Spleen (tissue), 11 donors: ENCODE data around the gene PRR33. TPM values are rescaled to one million over a fixed set of nuclear protein-coding genes. Genes with fewer than 3 reads are reported as not detected.

Experiments
- DNase-seq: peaks from one replicate; pipeline ENCODE4 v3.0.0-alpha.2; 2020
- H3K27ac ChIP-seq, 8 donors: fragments of 200-600 bp; sonication (generic) in 7 of 8; 1 replicate in 4 of 8; 2 replicates in 4 of 8; pipeline versions ENCODE4 v1.5.0 to v1.8.0; 2016 to 2021; ENCODE audit warnings: inconsistent platforms in 4 of 8, mild to moderate bottlenecking in 4 of 8, moderate library complexity in 1 of 8
- H3K27me3 ChIP-seq, 7 donors: fragments of 200-600 bp; sonication (generic) in 6 of 7; replicated peaks in 1 of 7; 1 replicate in 4 of 7; 2 replicates in 3 of 7; pipeline versions ENCODE4 v1.5.0 to v1.8.0; 2016 to 2021; ENCODE audit warnings: inconsistent platforms in 3 of 7, mild to moderate bottlenecking in 1 of 7
- H3K36me3 ChIP-seq, 6 donors: fragments of 200-600 bp; sonication (generic) in 5 of 6; 1 replicate in 4 of 6; 2 replicates in 2 of 6; pipeline versions ENCODE4 v1.5.0 to v1.8.0; 2016 to 2021; ENCODE audit warnings: inconsistent platforms in 2 of 6
- H3K4me1 ChIP-seq, 6 donors: fragments of 200-600 bp; sonication (generic) in 5 of 6; 1 replicate in 3 of 6; 2 replicates in 3 of 6; pipeline versions ENCODE4 v1.5.0 to v1.8.0; 2016 to 2021; ENCODE audit warnings: inconsistent platforms in 3 of 6
- H3K4me3 ChIP-seq, 8 donors: fragments of 200-600 bp; sonication (generic) in 7 of 8; 1 replicate in 4 of 8; 2 replicates in 4 of 8; pipeline versions ENCODE4 v1.5.0 to v1.8.0; 2016 to 2021; ENCODE audit warnings: inconsistent platforms in 4 of 8, mild to moderate bottlenecking in 4 of 8, moderate library complexity in 2 of 8
- H3K9me3 ChIP-seq, 8 donors: fragments of 200-600 bp; sonication (generic) in 7 of 8; 1 replicate in 4 of 8; 2 replicates in 4 of 8; pipeline versions ENCODE4 v1.5.0 to v1.8.0; 2016 to 2021; ENCODE audit warnings: inconsistent platforms in 4 of 8
- POLR2A ChIP-seq, 3 donors: fragments of 450-650 bp; IDR thresholded peaks; one replicate each; pipeline ENCODE4 v1.5.1; 2017; ENCODE audit warnings: antibody characterized with exemption in 3 of 3, mild to moderate bottlenecking in 1 of 3
- POLR2AphosphoS5 ChIP-seq, 3 donors: sonication (generic); formaldehyde crosslinking; IDR thresholded peaks; one replicate each; pipeline ENCODE4 v1.5.1; 2017; ENCODE audit warnings: antibody characterized with exemption in 3 of 3
- WGBS, 5 donors: extraction: QIAGEN DNeasy Blood & Tissue Kit in 3 of 5; methylation state at CpG; one replicate each; pipeline versions ENCODE4 v1.1.5 to v1.1.7; 2013 to 2018; 5-methylcytosine and 5-hydroxymethylcytosine counted together
- intact Hi-C: fragments of 100-400 bp; cut with DNase I; formaldehyde crosslinking; loops from one replicate; pipeline ENCODE4 v1.15.0; 2023; ENCODE audit warnings: low total_unique reads
- polyA plus RNA-seq, 3 donors: library from polyadenylated mRNA; stranded (reverse); fragments of 200-250 nt; gene quantifications; one replicate each; pipeline ENCODE4 v1.2.1, GENCODE V29; 2013
- total RNA-seq, 7 donors: library from RNA; depleted of rRNA in 3 of 7; stranded (reverse); fragments of >200 nt in 3 of 7; fragmentation: NEBNext Ultra II Directional in 4 of 7; extraction: Animal tissue kit (Norgen Biotek cat#: 25700) in 4 of 7; gene quantifications; one replicate each; pipeline versions ENCODE4 v1.1.0 to v1.2.1, GENCODE V29; 2016 to 2021
- TF ChIP-seq, protein P1 (sequence below), 11 experiments: fragments of 200-600 bp in 7 of 11; fragments of 450-650 bp in 4 of 11; sonication (generic) in 4 of 11; IDR thresholded peaks in 8 of 11; conservative IDR thresholded peaks in 3 of 11; 1 replicate in 7 of 11; 2 replicates in 4 of 11; pipeline versions ENCODE4 v1.4.0 to v1.8.0; 2016 to 2021; ENCODE audit warnings: antibody characterized with exemption in 11 of 11, inconsistent platforms in 4 of 11, mild to moderate bottlenecking in 1 of 11
- donor health status: healthy with polysubstance abuse.
- donor health status: DM: no; HTN: no; CAD: no; lungs with moderate emphysema.
- donor health status: DM: no; HTN: no; CAD: no.
- donor health status: Bipolar disorder and iron deficiency.
- donor health status: healthy.
- donor health status: DM: no; HTN: no; CAD: no.
- donor health status: DM: yes; HTN: yes; CAD: no.

Gene PRR33
- total and polyA plus RNA-seq, 10 donors: 0.03 to 0.64 (median 0.20) TPM; not detected in 7

- Histone ChIP-seq H3K27me3 (no peaks in the 10 kb centered on the region), H3K36me3 (peaks cover 0 to 24% (median 0%) of the 10 kb centered on the region in 6 donors), H3K27ac (peak within 1 kb of the TSS; percentile 79 to 94 (median 92)), H3K4me1 (peaks cover 45 to 100% (median 82%) of the 10 kb centered on the region in 6 donors), H3K4me3 (peak within 1 kb of the TSS; percentile 56 to 74 (median 59)), H3K9me3 (no peaks in the 10 kb centered on the region)
- WGBS, 5 donors: 17 to 31% (median 29%) methylated on average over 18 of the region's 18 CpGs
- TF ChIP-seq, protein P1, sequence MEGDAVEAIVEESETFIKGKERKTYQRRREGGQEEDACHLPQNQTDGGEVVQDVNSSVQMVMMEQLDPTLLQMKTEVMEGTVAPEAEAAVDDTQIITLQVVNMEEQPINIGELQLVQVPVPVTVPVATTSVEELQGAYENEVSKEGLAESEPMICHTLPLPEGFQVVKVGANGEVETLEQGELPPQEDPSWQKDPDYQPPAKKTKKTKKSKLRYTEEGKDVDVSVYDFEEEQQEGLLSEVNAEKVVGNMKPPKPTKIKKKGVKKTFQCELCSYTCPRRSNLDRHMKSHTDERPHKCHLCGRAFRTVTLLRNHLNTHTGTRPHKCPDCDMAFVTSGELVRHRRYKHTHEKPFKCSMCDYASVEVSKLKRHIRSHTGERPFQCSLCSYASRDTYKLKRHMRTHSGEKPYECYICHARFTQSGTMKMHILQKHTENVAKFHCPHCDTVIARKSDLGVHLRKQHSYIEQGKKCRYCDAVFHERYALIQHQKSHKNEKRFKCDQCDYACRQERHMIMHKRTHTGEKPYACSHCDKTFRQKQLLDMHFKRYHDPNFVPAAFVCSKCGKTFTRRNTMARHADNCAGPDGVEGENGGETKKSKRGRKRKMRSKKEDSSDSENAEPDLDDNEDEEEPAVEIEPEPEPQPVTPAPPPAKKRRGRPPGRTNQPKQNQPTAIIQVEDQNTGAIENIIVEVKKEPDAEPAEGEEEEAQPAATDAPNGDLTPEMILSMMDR (IDR thresholded peaks at IDR 0.05 in 8 of 11, conservative IDR thresholded peaks at IDR 0.05 in 3 of 11): no peak
- peak; percentile 83 to 86 (median 84) for TF ChIP-seq POLR2AphosphoS5 (IDR thresholded peaks at IDR 0.05)
- no peak for TF ChIP-seq POLR2A (IDR thresholded peaks at IDR 0.05)
- DNase-seq: peak; percentile 95
- intact Hi-C loops: no loop called here
Measured at GRCh38 chr11:1852877-1853276, 38.8 kb downstream of the PRR33 start, which contains the start of gene LSP1. Gene LSP1 (plus strand): TSS chr11:1853084. CDS start chr11:1853145, 61 bp downstream.

- H3K27ac ChIP-seq: peak overlapping the region; percentile 79 to 94 (median 92)
- DNase-seq: peak; percentile 86
- intact Hi-C loops: no loop called here
- H3K4me3 ChIP-seq: peak overlapping the region in 6 of 8 donors; percentile 57 to 74 (median 62)
- no peaks in the 10 kb centered on the region for H3K27me3 ChIP-seq
- TF ChIP-seq, protein P1 (IDR thresholded peaks at IDR 0.05 in 8 of 11, conservative IDR thresholded peaks at IDR 0.05 in 3 of 11): no peak
- TF ChIP-seq POLR2A (IDR thresholded peaks at IDR 0.05) (no peak), POLR2AphosphoS5 (IDR thresholded peaks at IDR 0.05) (no peak)
- peaks cover 43 to 100% (median 81%) of the 10 kb centered on the region in 6 donors for H3K4me1 ChIP-seq
- H3K36me3 ChIP-seq: peaks cover 0 to 19% (median 0%) of the 10 kb centered on the region in 6 donors
- no peaks in the 10 kb centered on the region for H3K9me3 ChIP-seq
- 59 to 72% (median 64%) methylated on average over 20 to 25 of the region's 25 CpGs for WGBS, 5 donors
Measured at GRCh38 chr11:1852271-1852876, 39.3 kb downstream of the PRR33 start.

DNA sequence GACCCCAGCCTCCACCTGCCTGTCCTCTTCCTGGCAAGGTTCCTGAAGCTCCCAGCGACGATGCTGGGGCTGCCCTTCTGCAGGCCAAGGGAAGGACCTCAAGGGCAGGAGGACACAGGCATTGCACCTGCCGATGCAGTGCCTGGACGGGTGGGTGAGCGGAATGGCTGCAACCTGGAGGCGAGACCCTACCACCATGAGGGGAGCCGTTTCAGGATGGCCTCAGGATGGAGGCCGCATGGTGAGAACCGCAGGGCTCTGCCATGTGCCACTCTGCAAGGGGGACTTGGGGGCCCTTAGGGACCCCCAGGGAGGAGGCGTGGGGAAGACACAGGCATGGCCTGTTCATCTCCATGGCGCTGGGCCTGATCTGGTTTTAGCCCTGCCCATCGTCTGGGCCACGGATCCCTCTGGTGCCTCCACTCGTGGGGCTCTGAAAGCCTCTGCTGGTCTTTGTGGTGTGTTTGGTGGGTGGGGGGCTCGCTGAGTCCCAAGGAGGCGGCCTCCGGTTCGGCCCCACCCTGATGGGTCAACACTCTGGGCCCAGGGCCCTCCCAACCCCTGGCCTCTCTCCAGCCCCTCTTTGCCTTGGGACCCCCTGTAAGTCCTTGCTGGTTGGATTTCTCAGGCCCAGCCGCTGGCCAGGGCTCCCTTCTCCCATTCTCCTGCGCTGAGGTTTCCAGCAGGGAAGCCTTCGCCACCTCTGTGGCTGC is 40.1 kb downstream of the PRR33 start:
- Histone ChIP-seq H3K36me3 (peaks cover 0 to 12% (median 0%) of the 10 kb centered on the region in 6 donors), H3K4me3 (peak overlapping the region in 1 of 8 donors; percentile 71), H3K9me3 (no peaks in the 10 kb centered on the region), H3K27me3 (no peaks in the 10 kb centered on the region), H3K27ac (peak overlapping the region; percentile 79 to 94 (median 92)), H3K4me1 (peaks cover 36 to 100% (median 77%) of the 10 kb centered on the region in 6 donors)
- intact Hi-C loops: no loop called here
- TF ChIP-seq, protein P1 (IDR thresholded peaks at IDR 0.05 in 8 of 11, conservative IDR thresholded peaks at IDR 0.05 in 3 of 11): no peak
- DNase-seq: peak; percentile 84
- 86 to 94% (median 88%) methylated on average over 7 to 21 of the region's 21 CpGs for WGBS, 5 donors
